ENCODE measurements around the gene APCS.

- TF ChIP-seq CTCF (IDR thresholded peaks at IDR 0.05) (no peak), POLR2A (IDR thresholded peaks at IDR 0.05) (no peak)
Observed at GRCh38 chr1:159548126-159548525, 39.5 kb upstream of the APCS start.
